CD4-positive, alpha-beta T cell treated with Interleukin-1 beta for 1 hour (primary cell): ENCODE results near the gene LYZL6.
A peak's percentile ranks its signal among the peaks of the same experiment; 100 is the strongest.
"Not testable (repeated sequence)": the region's sequence is repeated elsewhere in the genome, so short reads cannot be mapped to it uniquely, and the experiment has no call there.

ENCODE experiments used
- DNase-seq, 2 donors: peaks; one replicate each; pipeline ENCODE4 v3.0.0-alpha.2; 2020 to 2022

The LYZL6 gene

DNA sequence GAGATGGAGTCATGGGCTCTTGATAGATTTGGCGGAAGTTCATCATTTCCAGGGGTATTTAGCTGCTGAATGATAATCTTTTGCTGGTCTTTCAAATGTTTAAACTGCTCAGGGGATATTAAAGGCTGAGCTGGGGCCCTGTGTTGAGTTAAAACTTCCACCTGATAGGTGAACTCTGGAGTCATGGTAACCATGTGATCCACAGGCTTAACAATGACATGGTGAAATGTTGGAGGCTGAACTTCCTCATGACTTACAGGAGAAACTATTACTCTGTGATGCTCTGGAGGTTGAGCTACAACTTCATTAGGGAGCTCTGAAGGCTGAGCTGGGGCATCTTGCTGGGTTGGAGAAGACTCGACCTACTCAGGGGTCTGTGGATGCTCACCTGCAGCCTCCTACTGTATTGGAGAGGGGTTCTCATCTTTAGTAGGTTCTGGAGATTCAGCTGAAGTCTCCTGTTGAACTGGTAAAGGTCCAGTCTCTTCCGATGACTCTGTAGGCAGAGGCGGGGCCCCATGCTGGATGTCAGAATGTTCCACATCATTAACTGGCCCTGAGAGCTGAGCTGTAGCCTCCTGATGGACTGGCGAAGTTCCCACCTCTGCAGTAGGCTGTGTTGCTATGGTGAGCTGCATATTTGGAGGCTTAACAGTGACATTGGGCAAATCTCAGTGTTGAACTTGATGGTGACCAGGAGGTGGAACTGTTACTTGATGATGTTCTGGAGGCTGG lies 37.2 kb downstream of the LYZL6 start:
- no peak for DNase-seq

DNA sequence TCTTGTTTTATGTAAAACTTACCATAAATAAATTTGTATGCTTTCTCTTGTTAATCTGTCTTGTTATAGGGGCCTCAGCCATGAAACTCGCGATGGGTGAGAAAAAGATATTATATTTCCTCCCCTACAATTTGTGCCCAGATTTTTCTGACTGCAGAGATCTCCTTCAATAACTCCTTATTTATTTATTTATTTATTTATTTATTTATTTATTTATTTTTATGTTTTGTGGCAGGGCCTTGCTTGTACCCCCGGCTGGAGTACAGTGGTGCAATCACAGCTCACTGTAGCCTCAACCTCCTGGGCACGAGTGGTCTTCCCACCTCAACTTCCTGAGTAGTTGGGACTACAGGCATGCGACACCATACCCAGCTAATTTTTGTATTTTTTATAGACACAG lies 40.1 kb downstream of the LYZL6 start:
- DNase-seq = no peak

DNA sequence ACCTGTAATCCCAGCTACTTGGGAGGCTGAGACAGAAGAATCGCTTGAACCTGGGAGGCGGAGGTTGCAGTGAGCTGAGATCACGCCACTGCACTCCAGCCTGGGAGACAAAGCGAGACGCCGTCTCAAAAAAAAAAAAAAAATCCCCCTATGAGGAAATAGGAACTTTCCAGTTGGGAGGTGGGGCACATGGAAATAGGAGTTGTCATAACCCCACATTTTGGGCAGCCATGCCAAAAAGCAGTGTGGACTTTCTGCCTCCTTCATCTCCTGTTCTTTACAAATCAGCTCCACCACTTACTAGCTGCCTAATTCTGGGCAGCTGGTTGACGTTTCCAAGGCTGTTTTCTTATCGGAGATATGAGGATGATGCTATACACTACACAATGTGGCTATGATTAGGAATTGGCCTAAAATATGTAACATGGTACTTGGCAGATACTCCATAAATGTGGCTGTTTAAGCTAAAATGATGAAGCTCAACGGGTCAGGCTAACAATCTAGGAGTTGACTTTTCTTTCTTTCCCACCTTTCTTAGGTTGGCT lies 41.8 kb downstream of the LYZL6 start:
- no peak for DNase-seq

- peak; percentile 19 to 40 for DNase-seq
These were observed 42.6 kb downstream of the LYZL6 start for GRCh38 chr17:35900708-35901480.

GRCh38 chr17:35900280-35900679 lies 43.2 kb downstream of the LYZL6 start:
- peak; percentile 17 to 35 for DNase-seq

- peak; percentile 13 to 35 for DNase-seq
These were observed 45.0 kb downstream of the LYZL6 start for GRCh38 chr17:35898283-35899070.

GRCh38 chr17:35897772-35898171 lies 45.7 kb downstream of the LYZL6 start:
- not testable (repeated sequence) for DNase-seq

DNA sequence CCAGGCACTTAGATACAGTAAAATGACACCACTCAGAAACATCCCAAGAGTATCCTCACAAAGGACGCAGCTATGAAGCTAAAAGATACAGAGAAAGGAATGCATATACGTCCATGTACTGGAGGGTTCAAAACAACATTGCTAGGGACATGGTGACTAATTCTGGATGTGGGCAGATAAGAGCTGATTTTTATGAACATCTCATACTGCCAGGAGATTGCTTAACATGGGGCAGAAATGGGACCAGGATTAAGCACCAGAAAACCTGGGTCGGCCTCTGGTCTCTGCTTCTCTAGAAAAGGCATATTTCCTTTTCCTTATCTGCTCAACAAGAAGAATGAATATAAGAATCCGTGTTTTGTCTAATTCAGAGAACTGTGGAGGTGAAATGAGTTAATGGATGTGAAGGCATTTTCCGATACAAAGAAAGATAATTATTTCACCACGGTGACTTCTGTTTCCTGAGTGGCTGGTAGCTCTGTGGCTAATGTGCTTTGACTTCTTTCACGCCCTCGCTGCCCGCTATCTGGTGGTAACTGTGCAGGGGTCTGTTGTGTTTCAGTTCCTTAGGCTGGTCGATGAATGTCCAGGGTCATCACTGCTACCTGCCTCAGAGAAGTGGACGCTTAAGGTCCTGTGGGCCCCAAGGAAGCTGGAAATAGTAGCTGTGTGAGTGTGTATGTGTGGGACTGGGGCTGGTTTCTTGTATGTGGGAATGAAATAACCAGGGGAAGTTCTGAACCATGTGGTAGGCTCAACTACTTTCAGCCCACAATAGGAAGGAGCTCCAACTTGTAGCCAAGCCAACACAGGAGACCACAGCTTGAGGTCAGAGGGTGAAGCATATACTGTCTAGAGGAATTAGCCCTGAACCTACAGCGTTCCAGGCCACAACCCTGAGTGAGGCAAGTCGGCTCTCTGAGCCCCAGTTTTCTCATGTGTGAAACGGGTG lies 47.6 kb downstream of the LYZL6 start:
- peak; percentile 50 to 56 for DNase-seq

- DNase-seq = no peak
These were observed 49.3 kb downstream of the LYZL6 start for GRCh38 chr17:35894206-35894605.

DNA sequence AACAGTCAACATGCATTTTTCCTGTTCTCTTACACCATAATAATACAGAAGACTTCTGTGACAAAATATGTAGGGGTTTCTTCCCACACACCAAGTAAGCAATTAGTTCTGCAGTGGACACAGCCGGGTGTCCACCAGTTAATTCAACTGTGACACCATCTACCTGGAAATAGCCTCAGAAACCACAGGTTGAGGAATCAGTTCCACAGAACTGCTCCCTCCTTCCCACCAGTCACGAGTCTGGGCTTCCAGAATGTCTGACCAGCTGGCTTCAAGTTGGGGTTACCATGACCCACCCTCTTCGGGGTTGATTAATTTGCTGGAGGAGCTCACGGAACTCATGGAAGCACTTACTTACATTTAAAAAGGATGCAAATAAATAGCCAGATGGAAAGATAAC lies 49.8 kb downstream of the LYZL6 start:
- DNase-seq = no peak

GRCh38 chr17:35892091-35893035 lies 51.1 kb downstream of the LYZL6 start:
- peak; percentile 37 to 48 for DNase-seq

- no peak for DNase-seq
These were observed 52.2 kb downstream of the LYZL6 start for GRCh38 chr17:35891269-35891668.

DNA sequence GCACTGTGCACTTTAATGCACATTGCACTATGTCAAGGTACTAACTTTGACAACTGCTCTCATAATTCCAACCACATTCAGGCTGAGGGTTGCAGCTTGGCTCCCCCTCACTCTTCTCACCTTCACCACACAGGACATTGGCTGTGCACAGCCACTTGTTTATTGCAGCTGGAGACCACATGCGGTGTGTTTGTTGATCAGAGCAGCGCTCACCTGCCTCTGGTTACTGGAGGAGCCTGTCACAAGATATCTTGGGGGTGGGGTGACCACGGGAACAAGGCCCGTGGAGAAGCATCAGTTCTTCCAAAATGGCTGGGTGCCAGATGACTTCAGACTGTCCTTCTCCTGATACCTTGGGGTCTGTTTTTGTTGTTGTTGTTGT lies 52.7 kb downstream of the LYZL6 start:
- DNase-seq = peak; percentile 67 to 75

DNA sequence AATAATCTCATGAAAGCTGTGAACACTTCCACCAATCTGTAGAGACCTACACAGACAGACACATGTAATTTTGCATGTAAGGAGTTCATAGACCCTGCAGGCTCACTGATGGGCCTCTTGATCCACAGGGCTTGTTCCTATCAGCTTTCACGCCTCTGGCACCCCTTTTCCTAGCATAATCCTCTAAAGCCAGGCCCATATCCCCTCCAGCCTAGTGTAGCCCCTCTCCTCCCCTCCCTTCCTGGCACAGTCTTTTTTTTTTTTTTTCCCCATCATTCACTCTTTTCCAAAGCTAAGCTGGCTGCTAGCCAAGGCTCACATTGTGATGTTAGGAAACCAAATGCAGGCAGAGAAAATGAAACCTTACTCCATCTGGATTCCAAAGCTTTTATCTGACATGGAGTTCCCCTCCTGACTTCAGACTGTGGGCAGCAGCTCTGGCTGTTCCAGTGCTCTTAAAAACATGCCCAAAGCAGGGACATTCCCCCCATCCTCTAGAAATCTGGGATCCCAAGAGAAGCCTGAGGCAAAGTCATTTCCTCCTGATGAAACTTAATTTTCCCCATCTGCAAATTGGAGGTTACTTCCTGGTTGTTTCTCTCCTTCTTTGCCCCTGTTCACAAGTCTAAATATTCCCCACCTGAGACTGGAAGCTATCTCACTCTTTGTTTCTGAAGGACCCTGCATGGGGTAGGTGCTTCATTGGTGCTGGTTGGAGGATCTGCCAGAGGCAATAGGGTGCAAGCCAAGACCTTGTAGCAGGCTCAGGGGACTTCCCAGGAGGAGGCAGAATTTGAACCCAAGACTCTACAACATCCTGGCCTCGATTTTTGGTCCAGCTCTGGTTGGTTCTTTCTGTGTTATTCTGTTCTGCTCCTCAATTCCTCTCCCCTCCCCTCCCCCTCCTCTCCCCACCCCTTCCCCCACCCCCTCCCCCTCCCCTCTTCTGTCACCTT lies 53.4 kb downstream of the LYZL6 start:
- no peak for DNase-seq

DNA sequence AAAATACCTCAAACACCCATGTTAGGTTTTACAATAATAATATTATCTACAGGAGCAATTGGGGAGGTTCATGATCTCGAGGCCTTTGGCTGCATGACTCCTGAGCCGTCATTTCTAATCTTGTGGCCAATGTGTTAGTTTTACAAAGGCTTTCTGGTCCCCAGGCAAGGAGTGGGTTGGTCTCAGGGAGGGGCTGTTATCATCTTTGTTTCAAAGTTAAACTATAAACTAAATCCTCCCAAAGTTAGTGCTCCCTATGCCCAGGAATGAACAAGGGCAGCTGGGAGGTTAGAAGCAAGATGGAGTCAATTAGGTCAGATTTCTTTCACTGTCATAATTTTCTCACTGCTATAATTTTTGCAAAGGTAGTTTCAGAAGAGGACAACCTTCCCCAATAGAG lies 54.3 kb downstream of the LYZL6 start:
- peak in 1 of 2 donors; percentile 50 for DNase-seq
